GM23338 (cell line): ENCODE data around the gene ZBTB1. TPM values are rescaled to one million over a fixed set of nuclear protein-coding genes. Genes with fewer than 3 reads are reported as not detected.

Source experiments
- CREB1 ChIP-seq: fragments of 250-450 bp; sonication (Bioruptor Pico); IDR thresholded peaks from 2 replicates; pipeline ENCODE4 v1.5.0; 2020; ENCODE audit warnings: low read depth, mild to moderate bottlenecking, moderate library complexity
- EZH2 ChIP-seq: fragments of 200-600 bp; sonication (generic); IDR thresholded peaks from one replicate; pipeline ENCODE4 v1.8.0; 2017; ENCODE audit warnings: antibody characterized with exemption, mild to moderate bottlenecking, low read depth; ENCODE audit not compliant: unreplicated experiment
- NANOG ChIP-seq: IDR thresholded peaks from 2 replicates; pipeline ENCODE4 v1.6.1; 2016; ENCODE audit warnings: antibody characterized with exemption, borderline replicate concordance
- POLR2AphosphoS5 ChIP-seq: IDR thresholded peaks from 2 replicates; pipeline ENCODE4 v1.6.1; 2016; ENCODE audit warnings: antibody characterized with exemption, low read depth
- STAT1 ChIP-seq: IDR thresholded peaks from one replicate; pipeline ENCODE4 v1.6.1; 2016; ENCODE audit warnings: antibody characterized with exemption; ENCODE audit not compliant: unreplicated experiment
- ZNF114 ChIP-seq: fragments of 250-450 bp; sonication (Bioruptor Pico); IDR thresholded peaks from 2 replicates; pipeline ENCODE4 v1.5.0; 2020; ENCODE audit warnings: mild to moderate bottlenecking, moderate library complexity
- ZNF331 ChIP-seq: fragments of 250-450 bp; sonication (Bioruptor Pico); IDR thresholded peaks from 2 replicates; pipeline ENCODE4 v1.5.0; 2020; ENCODE audit warnings: low read depth, mild to moderate bottlenecking, moderate library complexity
- polyA plus RNA-seq: library from polyadenylated mRNA; unstranded; fragments of >200 nt; fragmentation: Nextera tagmentation; extraction: Ambion mirVana; gene quantifications from 2 replicates; pipeline ENCODE4 v1.2.1, GENCODE V29; 2016
- total RNA-seq: library from RNA; depleted of rRNA; stranded (reverse); fragments of >200 nt; shearing (Covaris generic); gene quantifications from 2 replicates; pipeline ENCODE4 v1.2.3, GENCODE V29; 2014
- TF ChIP-seq, protein P1 (sequence below): fragments of 250-450 bp; sonication (Bioruptor Pico); IDR thresholded peaks from 2 replicates; pipeline ENCODE4 v1.5.0; 2020; ENCODE audit warnings: mild to moderate bottlenecking, moderate library complexity
- TF ChIP-seq, protein P2 (sequence below): IDR thresholded peaks from one replicate; pipeline ENCODE4 v1.6.1; 2018; ENCODE audit warnings: antibody characterized with exemption; ENCODE audit not compliant: unreplicated experiment
- TF ChIP-seq, protein P3 (sequence below): IDR thresholded peaks from 2 replicates; pipeline ENCODE4 v1.6.1; 2016; ENCODE audit warnings: antibody characterized with exemption

ZBTB1 gene
- total and polyA plus RNA-seq, 2 experiments from 2014 or later: 11.2 to 33.0 TPM

DNA sequence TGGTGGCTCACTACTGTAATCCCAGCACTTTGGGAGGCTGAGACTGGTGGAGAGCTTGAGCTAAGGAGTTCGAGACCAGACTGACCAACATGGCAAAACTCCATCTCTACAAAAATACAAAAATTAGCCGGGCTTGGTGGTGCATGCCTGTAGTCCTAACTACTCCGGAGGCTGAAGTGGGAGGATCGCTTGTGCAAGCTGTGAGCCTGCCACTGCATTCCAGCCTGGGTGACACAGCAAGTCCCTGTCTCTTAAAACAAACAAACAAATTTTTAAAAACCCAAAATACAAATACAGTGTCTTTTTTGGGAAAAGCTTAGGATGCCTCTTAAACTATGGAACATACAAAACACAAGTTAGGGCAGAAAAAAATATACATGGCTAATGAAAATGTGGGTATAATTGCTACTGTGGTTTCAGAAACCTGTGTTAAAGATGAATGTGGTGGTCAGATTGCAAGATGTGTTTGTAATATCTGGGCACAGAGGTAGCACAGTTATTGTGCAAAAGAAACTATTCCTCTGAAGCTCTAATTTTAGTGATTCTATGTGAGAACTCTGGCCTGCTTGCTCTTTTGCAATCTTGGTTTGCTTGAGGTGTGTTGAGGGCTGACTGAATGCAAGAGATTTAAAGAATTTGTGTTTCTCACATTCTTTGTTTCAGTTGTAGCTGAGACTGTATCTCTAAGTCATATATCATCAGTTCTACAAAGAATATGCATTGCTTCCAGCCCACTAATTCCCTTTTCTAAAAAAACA is 32.1 kb downstream of the ZBTB1 start (continued):
- TF ChIP-seq, protein P1, sequence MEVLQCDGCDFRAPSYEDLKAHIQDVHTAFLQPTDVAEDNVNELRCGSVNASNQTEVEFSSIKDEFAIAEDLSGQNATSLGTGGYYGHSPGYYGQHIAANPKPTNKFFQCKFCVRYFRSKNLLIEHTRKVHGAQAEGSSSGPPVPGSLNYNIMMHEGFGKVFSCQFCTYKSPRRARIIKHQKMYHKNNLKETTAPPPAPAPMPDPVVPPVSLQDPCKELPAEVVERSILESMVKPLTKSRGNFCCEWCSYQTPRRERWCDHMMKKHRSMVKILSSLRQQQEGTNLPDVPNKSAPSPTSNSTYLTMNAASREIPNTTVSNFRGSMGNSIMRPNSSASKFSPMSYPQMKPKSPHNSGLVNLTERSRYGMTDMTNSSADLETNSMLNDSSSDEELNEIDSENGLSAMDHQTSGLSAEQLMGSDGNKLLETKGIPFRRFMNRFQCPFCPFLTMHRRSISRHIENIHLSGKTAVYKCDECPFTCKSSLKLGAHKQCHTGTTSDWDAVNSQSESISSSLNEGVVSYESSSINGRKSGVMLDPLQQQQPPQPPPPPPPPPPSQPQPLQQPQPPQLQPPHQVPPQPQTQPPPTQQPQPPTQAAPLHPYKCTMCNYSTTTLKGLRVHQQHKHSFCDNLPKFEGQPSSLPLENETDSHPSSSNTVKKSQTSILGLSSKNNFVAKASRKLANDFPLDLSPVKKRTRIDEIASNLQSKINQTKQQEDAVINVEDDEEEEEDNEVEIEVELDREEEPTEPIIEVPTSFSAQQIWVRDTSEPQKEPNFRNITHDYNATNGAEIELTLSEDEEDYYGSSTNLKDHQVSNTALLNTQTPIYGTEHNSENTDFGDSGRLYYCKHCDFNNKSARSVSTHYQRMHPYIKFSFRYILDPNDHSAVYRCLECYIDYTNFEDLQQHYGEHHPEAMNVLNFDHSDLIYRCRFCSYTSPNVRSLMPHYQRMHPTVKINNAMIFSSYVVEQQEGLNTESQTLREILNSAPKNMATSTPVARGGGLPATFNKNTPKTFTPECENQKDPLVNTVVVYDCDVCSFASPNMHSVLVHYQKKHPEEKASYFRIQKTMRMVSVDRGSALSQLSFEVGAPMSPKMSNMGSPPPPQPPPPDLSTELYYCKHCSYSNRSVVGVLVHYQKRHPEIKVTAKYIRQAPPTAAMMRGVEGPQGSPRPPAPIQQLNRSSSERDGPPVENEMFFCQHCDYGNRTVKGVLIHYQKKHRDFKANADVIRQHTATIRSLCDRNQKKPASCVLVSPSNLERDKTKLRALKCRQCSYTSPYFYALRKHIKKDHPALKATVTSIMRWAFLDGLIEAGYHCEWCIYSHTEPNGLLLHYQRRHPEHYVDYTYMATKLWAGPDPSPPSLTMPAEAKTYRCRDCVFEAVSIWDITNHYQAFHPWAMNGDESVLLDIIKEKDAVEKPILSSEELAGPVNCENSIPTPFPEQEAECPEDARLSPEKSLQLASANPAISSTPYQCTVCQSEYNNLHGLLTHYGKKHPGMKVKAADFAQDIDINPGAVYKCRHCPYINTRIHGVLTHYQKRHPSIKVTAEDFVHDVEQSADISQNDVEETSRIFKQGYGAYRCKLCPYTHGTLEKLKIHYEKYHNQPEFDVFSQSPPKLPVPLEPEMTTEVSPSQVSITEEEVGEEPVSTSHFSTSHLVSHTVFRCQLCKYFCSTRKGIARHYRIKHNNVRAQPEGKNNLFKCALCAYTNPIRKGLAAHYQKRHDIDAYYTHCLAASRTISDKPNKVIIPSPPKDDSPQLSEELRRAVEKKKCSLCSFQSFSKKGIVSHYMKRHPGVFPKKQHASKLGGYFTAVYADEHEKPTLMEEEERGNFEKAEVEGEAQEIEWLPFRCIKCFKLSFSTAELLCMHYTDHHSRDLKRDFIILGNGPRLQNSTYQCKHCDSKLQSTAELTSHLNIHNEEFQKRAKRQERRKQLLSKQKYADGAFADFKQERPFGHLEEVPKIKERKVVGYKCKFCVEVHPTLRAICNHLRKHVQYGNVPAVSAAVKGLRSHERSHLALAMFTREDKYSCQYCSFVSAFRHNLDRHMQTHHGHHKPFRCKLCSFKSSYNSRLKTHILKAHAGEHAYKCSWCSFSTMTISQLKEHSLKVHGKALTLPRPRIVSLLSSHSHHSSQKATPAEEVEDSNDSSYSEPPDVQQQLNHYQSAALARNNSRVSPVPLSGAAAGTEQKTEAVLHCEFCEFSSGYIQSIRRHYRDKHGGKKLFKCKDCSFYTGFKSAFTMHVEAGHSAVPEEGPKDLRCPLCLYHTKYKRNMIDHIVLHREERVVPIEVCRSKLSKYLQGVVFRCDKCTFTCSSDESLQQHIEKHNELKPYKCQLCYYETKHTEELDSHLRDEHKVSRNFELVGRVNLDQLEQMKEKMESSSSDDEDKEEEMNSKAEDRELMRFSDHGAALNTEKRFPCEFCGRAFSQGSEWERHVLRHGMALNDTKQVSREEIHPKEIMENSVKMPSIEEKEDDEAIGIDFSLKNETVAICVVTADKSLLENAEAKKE (CRISPR knock-in tag): no peak
- TF ChIP-seq ZNF331 (CRISPR knock-in tag): no peak
- no peak for TF ChIP-seq CREB1 (CRISPR knock-in tag)
- no peak for TF ChIP-seq NANOG
- TF ChIP-seq, protein P2, sequence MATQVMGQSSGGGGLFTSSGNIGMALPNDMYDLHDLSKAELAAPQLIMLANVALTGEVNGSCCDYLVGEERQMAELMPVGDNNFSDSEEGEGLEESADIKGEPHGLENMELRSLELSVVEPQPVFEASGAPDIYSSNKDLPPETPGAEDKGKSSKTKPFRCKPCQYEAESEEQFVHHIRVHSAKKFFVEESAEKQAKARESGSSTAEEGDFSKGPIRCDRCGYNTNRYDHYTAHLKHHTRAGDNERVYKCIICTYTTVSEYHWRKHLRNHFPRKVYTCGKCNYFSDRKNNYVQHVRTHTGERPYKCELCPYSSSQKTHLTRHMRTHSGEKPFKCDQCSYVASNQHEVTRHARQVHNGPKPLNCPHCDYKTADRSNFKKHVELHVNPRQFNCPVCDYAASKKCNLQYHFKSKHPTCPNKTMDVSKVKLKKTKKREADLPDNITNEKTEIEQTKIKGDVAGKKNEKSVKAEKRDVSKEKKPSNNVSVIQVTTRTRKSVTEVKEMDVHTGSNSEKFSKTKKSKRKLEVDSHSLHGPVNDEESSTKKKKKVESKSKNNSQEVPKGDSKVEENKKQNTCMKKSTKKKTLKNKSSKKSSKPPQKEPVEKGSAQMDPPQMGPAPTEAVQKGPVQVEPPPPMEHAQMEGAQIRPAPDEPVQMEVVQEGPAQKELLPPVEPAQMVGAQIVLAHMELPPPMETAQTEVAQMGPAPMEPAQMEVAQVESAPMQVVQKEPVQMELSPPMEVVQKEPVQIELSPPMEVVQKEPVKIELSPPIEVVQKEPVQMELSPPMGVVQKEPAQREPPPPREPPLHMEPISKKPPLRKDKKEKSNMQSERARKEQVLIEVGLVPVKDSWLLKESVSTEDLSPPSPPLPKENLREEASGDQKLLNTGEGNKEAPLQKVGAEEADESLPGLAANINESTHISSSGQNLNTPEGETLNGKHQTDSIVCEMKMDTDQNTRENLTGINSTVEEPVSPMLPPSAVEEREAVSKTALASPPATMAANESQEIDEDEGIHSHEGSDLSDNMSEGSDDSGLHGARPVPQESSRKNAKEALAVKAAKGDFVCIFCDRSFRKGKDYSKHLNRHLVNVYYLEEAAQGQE: no peak
- TF ChIP-seq, protein P3, sequence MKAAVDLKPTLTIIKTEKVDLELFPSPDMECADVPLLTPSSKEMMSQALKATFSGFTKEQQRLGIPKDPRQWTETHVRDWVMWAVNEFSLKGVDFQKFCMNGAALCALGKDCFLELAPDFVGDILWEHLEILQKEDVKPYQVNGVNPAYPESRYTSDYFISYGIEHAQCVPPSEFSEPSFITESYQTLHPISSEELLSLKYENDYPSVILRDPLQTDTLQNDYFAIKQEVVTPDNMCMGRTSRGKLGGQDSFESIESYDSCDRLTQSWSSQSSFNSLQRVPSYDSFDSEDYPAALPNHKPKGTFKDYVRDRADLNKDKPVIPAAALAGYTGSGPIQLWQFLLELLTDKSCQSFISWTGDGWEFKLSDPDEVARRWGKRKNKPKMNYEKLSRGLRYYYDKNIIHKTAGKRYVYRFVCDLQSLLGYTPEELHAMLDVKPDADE: no peak
- TF ChIP-seq POLR2AphosphoS5: no peak
- no peak for TF ChIP-seq EZH2
- TF ChIP-seq ZNF114: no peak
- no peak for TF ChIP-seq STAT1
